Measurements from ENCODE around the gene HMGXB4. TPM values are rescaled to one million over a fixed set of nuclear protein-coding genes. Genes with fewer than 3 reads are reported as not detected.

Gene HMGXB4
- total and polyA plus RNA-seq, 2 of the 13 experiments (the other 11 are each of a cell fraction or from before 2014, with no cell fraction given): 13.9 to 16.3 TPM

GRCh38 chr22:35312198-35313059 is 55.1 kb downstream of the HMGXB4 start (continued):
- TF ChIP-seq PRDM4 (CRISPR knock-in tag; IDR thresholded peaks at IDR 0.05; ENCODE audit: borderline replicate concordance) (no peak), ZNF530 (CRISPR knock-in tag; IDR thresholded peaks at IDR 0.05; ENCODE audit: low read depth) (no peak), ARNT (IDR thresholded peaks at IDR 0.05) (no peak), ZNF607 (CRISPR knock-in tag; IDR thresholded peaks at IDR 0.05; ENCODE audit: borderline replicate concordance) (no peak), SRSF9 (IDR thresholded peaks at IDR 0.05; ENCODE audit: borderline replicate concordance, insufficient read depth, low read depth, low read length, poor library complexity, severe bottlenecking) (no peak), KAT8 (CRISPR knock-in tag; IDR thresholded peaks at IDR 0.05) (0 out of 2 replicates have a peak, but pooled peaks have one; percentile 30), HINFP (CRISPR knock-in tag; IDR thresholded peaks at IDR 0.05; ENCODE audit: low read depth) (no peak), HNRNPH1 (optimal IDR thresholded peaks at IDR 0.05; ENCODE audit: low read depth, low read length) (no peak), ZNF232 (CRISPR knock-in tag; IDR thresholded peaks at IDR 0.05; ENCODE audit: borderline replicate concordance) (no peak), NCOA5 (CRISPR knock-in tag; IDR thresholded peaks at IDR 0.05) (no peak), KLF16 (CRISPR knock-in tag; IDR thresholded peaks at IDR 0.05) (no peak), SRSF4 (IDR thresholded peaks at IDR 0.05; ENCODE audit: low read depth, low read length, poor library complexity, severe bottlenecking) (no peak), NR1H2 (CRISPR knock-in tag; IDR thresholded peaks at IDR 0.05; ENCODE audit: borderline replicate concordance, low read depth) (no peak), GMEB1 (CRISPR knock-in tag; IDR thresholded peaks at IDR 0.05; ENCODE audit: borderline replicate concordance) (0 out of 2 replicates have a peak, but pooled peaks have one; percentile 37), ZFP1 (CRISPR knock-in tag; IDR thresholded peaks at IDR 0.05) (0 out of 2 replicates have a peak, but pooled peaks have one; percentile 58), SCMH1 (CRISPR knock-in tag; IDR thresholded peaks at IDR 0.05; ENCODE audit: borderline replicate concordance) (no peak), MTA3 (CRISPR knock-in tag; IDR thresholded peaks at IDR 0.05) (no peak), SPEN (CRISPR knock-in tag; IDR thresholded peaks at IDR 0.05; ENCODE audit: low read depth) (0 out of 2 replicates have a peak, but pooled peaks have one; percentile 29)
- TF ChIP-seq, protein P1, sequence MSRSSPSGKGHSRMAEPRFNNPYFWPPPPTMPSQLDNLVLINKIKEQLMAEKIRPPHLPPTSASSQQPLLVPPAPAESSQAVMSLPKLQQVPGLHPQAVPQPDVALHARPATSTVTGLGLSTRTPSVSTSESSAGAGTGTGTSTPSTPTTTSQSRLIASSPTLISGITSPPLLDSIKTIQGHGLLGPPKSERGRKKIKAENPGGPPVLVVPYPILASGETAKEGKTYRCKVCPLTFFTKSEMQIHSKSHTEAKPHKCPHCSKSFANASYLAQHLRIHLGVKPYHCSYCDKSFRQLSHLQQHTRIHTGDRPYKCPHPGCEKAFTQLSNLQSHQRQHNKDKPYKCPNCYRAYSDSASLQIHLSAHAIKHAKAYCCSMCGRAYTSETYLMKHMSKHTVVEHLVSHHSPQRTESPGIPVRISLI (CRISPR knock-in tag; IDR thresholded peaks at IDR 0.05; ENCODE audit: borderline replicate concordance): peak; percentile 80; the same call in 1 of the 2 replicates
- TF ChIP-seq, protein P2, sequence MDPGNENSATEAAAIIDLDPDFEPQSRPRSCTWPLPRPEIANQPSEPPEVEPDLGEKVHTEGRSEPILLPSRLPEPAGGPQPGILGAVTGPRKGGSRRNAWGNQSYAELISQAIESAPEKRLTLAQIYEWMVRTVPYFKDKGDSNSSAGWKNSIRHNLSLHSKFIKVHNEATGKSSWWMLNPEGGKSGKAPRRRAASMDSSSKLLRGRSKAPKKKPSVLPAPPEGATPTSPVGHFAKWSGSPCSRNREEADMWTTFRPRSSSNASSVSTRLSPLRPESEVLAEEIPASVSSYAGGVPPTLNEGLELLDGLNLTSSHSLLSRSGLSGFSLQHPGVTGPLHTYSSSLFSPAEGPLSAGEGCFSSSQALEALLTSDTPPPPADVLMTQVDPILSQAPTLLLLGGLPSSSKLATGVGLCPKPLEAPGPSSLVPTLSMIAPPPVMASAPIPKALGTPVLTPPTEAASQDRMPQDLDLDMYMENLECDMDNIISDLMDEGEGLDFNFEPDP (CRISPR knock-in tag; conservative IDR thresholded peaks at IDR 0.05): no peak

All from HepG2 (cell line).